ENCODE results near the gene C16orf95. TPM values are rescaled to one million over a fixed set of nuclear protein-coding genes. Genes with fewer than 3 reads are reported as not detected.

The C16orf95 gene
- total RNA-seq, 4 donors from 2014 or later = 1.4 to 2.5 (median 1.9) TPM

GRCh38 chr16:87255866-87256265, 61.3 kb downstream of the C16orf95 start:
- intact Hi-C loops (cut with DNase I; ENCODE audit: low total_unique reads) = no loop called here
- no peak for TF ChIP-seq POLR2A (IDR thresholded peaks at IDR 0.05)
- TF ChIP-seq CTCF (IDR thresholded peaks at IDR 0.05) = no peak
- H3K4me3 ChIP-seq (ENCODE audit: low read depth, poor library complexity, severe bottlenecking) = no peak overlapping the region
- WGBS, 2 donors = 92 to 94% methylated on average over 13 of the region's 13 CpGs
- DNase-seq (ENCODE audit: low spot score in 2 of 2) = no peak

- intact Hi-C loops (cut with DNase I; ENCODE audit: low total_unique reads) = no loop called here
- no peak for DNase-seq (ENCODE audit: low spot score in 2 of 2)
- TF ChIP-seq CTCF (IDR thresholded peaks at IDR 0.05) (no peak), POLR2A (IDR thresholded peaks at IDR 0.05) (no peak)
- 87 to 90% methylated on average over 9 of the region's 9 CpGs for WGBS, 2 donors
- H3K4me3 ChIP-seq (ENCODE audit: low read depth, poor library complexity, severe bottlenecking) = no peak overlapping the region
Observed at GRCh38 chr16:87254734-87255133, 62.5 kb downstream of the C16orf95 start.

- DNase-seq (ENCODE audit: low spot score in 2 of 2) = no peak
- intact Hi-C loops (cut with DNase I; ENCODE audit: low total_unique reads) = no loop called here
- TF ChIP-seq CTCF (IDR thresholded peaks at IDR 0.05) (no peak), POLR2A (IDR thresholded peaks at IDR 0.05) (no peak)
- H3K4me3 ChIP-seq (ENCODE audit: low read depth, poor library complexity, severe bottlenecking) = no peak overlapping the region
- 75 to 78% methylated on average over 10 of the region's 10 CpGs for WGBS, 2 donors
Observed at GRCh38 chr16:87254296-87254695, 62.9 kb downstream of the C16orf95 start.

GRCh38 chr16:87253536-87253935, 63.7 kb downstream of the C16orf95 start:
- intact Hi-C loops (cut with DNase I; ENCODE audit: low total_unique reads) = no loop called here
- H3K4me3 ChIP-seq (ENCODE audit: low read depth, poor library complexity, severe bottlenecking) = no peak overlapping the region
- TF ChIP-seq POLR2A (IDR thresholded peaks at IDR 0.05) = no peak
- TF ChIP-seq CTCF (IDR thresholded peaks at IDR 0.05) = no peak
- 68 to 72% methylated on average over 7 of the region's 7 CpGs for WGBS, 2 donors
- no peak for DNase-seq (ENCODE audit: low spot score in 2 of 2)

Other genes starting within 250 kb of the C16orf95 start
- gene FBXO31, start 66.4 kb upstream of the C16orf95 start, total RNA-seq = 100 to 1,000 TPM in 2 of 4 donors, 10 to 100 TPM in 2; 64.3 to 127 (median 84.1) TPM
- 10 to 100 TPM; 73.8 to 76.4 (median 74.5) TPM for gene MAP1LC3B, start 74.9 kb upstream of the C16orf95 start, total RNA-seq
- 10 to 100 TPM; 13.7 to 25.4 (median 23.6) TPM for gene ZCCHC14, start 175.6 kb upstream of the C16orf95 start, total RNA-seq

All from lower leg skin (tissue), 4 donors.